Karpas-422 (cell line): ENCODE data around the gene BMPR1A. TPM values are rescaled to one million over a fixed set of nuclear protein-coding genes. Genes with fewer than 3 reads are reported as not detected.

Experiments used
- DNase-seq: peaks from one replicate; pipeline ENCODE4 v3.0.0-alpha.2; 2015
- H2AFZ ChIP-seq: fragments of 200-600 bp; sonication (generic); 2 replicates; pipeline ENCODE4 v1.6.1; 2014; ENCODE audit warnings: antibody characterized with exemption, low read length, mixed read lengths
- H3K27ac ChIP-seq: fragments of 200-600 bp; sonication (generic); 2 replicates; pipeline ENCODE4 v1.5.1; 2014; ENCODE audit warnings: mild to moderate bottlenecking, low read length, moderate library complexity
- H3K27me3 ChIP-seq: fragments of 200-600 bp; sonication (generic); 2 replicates; pipeline ENCODE4 v1.6.1; 2014; ENCODE audit warnings: low read length, mixed read lengths
- H3K36me3 ChIP-seq: fragments of 200-600 bp; sonication (generic); 2 replicates; pipeline ENCODE4 v1.6.1; 2014; ENCODE audit warnings: low read length, mixed read lengths; ENCODE audit not compliant: insufficient read depth
- H3K4me1 ChIP-seq: fragments of 200-600 bp; sonication (generic); 2 replicates; pipeline ENCODE4 v1.6.1; 2014; ENCODE audit warnings: mild to moderate bottlenecking, low read length, mixed read lengths
- H3K4me2 ChIP-seq: fragments of 200-600 bp; sonication (generic); 2 replicates; pipeline ENCODE4 v1.6.1; 2014; ENCODE audit warnings: low read length, low read depth, mild to moderate bottlenecking; ENCODE audit not compliant: poor library complexity, severe bottlenecking
- H3K4me3 ChIP-seq: fragments of 200-600 bp; sonication (generic); 2 replicates; pipeline ENCODE4 v1.5.1; 2014; ENCODE audit warnings: mild to moderate bottlenecking, antibody characterized with exemption, low read length, mixed read lengths
- H3K79me2 ChIP-seq: fragments of 200-600 bp; sonication (generic); 2 replicates; pipeline ENCODE4 v1.6.1; 2014; ENCODE audit warnings: mild to moderate bottlenecking, low read length, mixed read lengths
- H3K9ac ChIP-seq: fragments of 200-600 bp; sonication (generic); 2 replicates; pipeline ENCODE4 v1.6.0; 2014; ENCODE audit warnings: low read length
- H3K9me2 ChIP-seq: fragments of 200-600 bp; sonication (generic), shearing (Covaris generic); replicated peaks from 2 replicates; pipeline ENCODE4 v1.6.0; 2014; ENCODE audit warnings: mild to moderate bottlenecking, low read length, moderate library complexity; ENCODE audit not compliant: insufficient read depth
- H3K9me3 ChIP-seq: fragments of 300-700, 200-600 bp; sonication (generic); 2 replicates; pipeline ENCODE4 v1.6.1; 2014; ENCODE audit warnings: low read length, mixed read lengths
- H4K20me1 ChIP-seq: fragments of 200-600 bp; sonication (generic); 2 replicates; pipeline ENCODE4 v1.6.1; 2014; ENCODE audit warnings: mild to moderate bottlenecking, antibody characterized with exemption, low read length, low read depth; ENCODE audit not compliant: insufficient read depth
- total RNA-seq: library from RNA; depleted of rRNA; stranded (reverse); fragments of >200 nt; shearing (Covaris generic); gene quantifications from 2 replicates; pipeline ENCODE4 v1.2.3, GENCODE V29; 2014; ENCODE audit warnings: low replicate concordance

Gene BMPR1A
- total RNA-seq, 1 experiment from 2014 or later: 2.2 TPM

GRCh38 chr10:86724445-86724844 lies 32.0 kb upstream of the BMPR1A start:
- Histone ChIP-seq H2AFZ (no peak overlapping the region), H3K79me2 (no peaks in the 10 kb centered on the region), H4K20me1 (no peaks in the 10 kb centered on the region), H3K4me3 (no peak overlapping the region), H3K36me3 (no peaks in the 10 kb centered on the region), H3K9me3 (no peaks in the 10 kb centered on the region), H3K4me2 (no peak overlapping the region), H3K4me1 (peaks cover 5% of the 10 kb centered on the region), H3K9me2 (no peaks in the 10 kb centered on the region), H3K9ac (no peak overlapping the region), H3K27me3 (no peaks in the 10 kb centered on the region), H3K27ac (no peak overlapping the region)
- DNase-seq: no peak

- Histone ChIP-seq H3K79me2 (no peaks in the 10 kb centered on the region), H3K27ac (no peak overlapping the region), H3K36me3 (no peaks in the 10 kb centered on the region), H3K4me3 (no peak overlapping the region), H3K27me3 (no peaks in the 10 kb centered on the region), H2AFZ (no peak overlapping the region), H3K4me1 (peaks cover 5% of the 10 kb centered on the region), H3K9ac (no peak overlapping the region), H3K4me2 (no peak overlapping the region), H3K9me2 (no peaks in the 10 kb centered on the region), H4K20me1 (no peaks in the 10 kb centered on the region), H3K9me3 (no peaks in the 10 kb centered on the region)
- no peak for DNase-seq
Measured at GRCh38 chr10:86725980-86726676, 30.3 kb upstream of the BMPR1A start.

- no peaks in the 10 kb centered on the region for H3K79me2 ChIP-seq
- no peak overlapping the region for H3K4me3 ChIP-seq
- no peak overlapping the region for H3K27ac ChIP-seq
- H3K36me3 ChIP-seq: no peaks in the 10 kb centered on the region
- H4K20me1 ChIP-seq: no peaks in the 10 kb centered on the region
- DNase-seq: no peak
- no peak overlapping the region for H3K9ac ChIP-seq
- H3K27me3 ChIP-seq: no peaks in the 10 kb centered on the region
- H3K4me2 ChIP-seq: no peak overlapping the region
- no peaks in the 10 kb centered on the region for H3K9me2 ChIP-seq
- H3K9me3 ChIP-seq: no peaks in the 10 kb centered on the region
- no peak overlapping the region for H2AFZ ChIP-seq
- H3K4me1 ChIP-seq: peaks cover 5% of the 10 kb centered on the region
Measured at GRCh38 chr10:86726677-86726999, 29.8 kb upstream of the BMPR1A start.

- Histone ChIP-seq H3K4me1 (peaks cover 5% of the 10 kb centered on the region), H3K79me2 (no peaks in the 10 kb centered on the region), H4K20me1 (no peaks in the 10 kb centered on the region), H3K9me3 (no peaks in the 10 kb centered on the region), H2AFZ (no peak overlapping the region), H3K4me3 (no peak overlapping the region), H3K27me3 (no peaks in the 10 kb centered on the region), H3K4me2 (no peak overlapping the region), H3K27ac (no peak overlapping the region), H3K9ac (no peak overlapping the region), H3K36me3 (no peaks in the 10 kb centered on the region), H3K9me2 (no peaks in the 10 kb centered on the region)
- DNase-seq: no peak
Measured at GRCh38 chr10:86727470-86727869, 28.9 kb upstream of the BMPR1A start.

GRCh38 chr10:86728056-86728455 lies 28.4 kb upstream of the BMPR1A start:
- no peak overlapping the region for H3K27ac ChIP-seq
- no peaks in the 10 kb centered on the region for H3K36me3 ChIP-seq
- H3K9ac ChIP-seq: no peak overlapping the region
- H2AFZ ChIP-seq: no peak overlapping the region
- no peaks in the 10 kb centered on the region for H4K20me1 ChIP-seq
- H3K9me2 ChIP-seq: no peaks in the 10 kb centered on the region
- H3K4me2 ChIP-seq: no peak overlapping the region
- peaks cover 5% of the 10 kb centered on the region for H3K4me1 ChIP-seq
- H3K79me2 ChIP-seq: no peaks in the 10 kb centered on the region
- H3K9me3 ChIP-seq: no peaks in the 10 kb centered on the region
- DNase-seq: no peak
- no peak overlapping the region for H3K4me3 ChIP-seq
- H3K27me3 ChIP-seq: no peaks in the 10 kb centered on the region

- Histone ChIP-seq H3K9me2 (no peaks in the 10 kb centered on the region), H3K4me1 (no peaks in the 10 kb centered on the region), H3K4me3 (no peak overlapping the region), H3K9me3 (no peaks in the 10 kb centered on the region), H3K27ac (no peak overlapping the region), H3K27me3 (no peaks in the 10 kb centered on the region), H3K4me2 (no peak overlapping the region), H3K36me3 (no peaks in the 10 kb centered on the region), H3K79me2 (no peaks in the 10 kb centered on the region), H3K9ac (no peak overlapping the region), H4K20me1 (no peaks in the 10 kb centered on the region), H2AFZ (no peak overlapping the region)
- no peak for DNase-seq
Measured at GRCh38 chr10:86729677-86730076, 26.7 kb upstream of the BMPR1A start.

- no peaks in the 10 kb centered on the region for H3K36me3 ChIP-seq
- H3K9me3 ChIP-seq: no peaks in the 10 kb centered on the region
- no peaks in the 10 kb centered on the region for H4K20me1 ChIP-seq
- no peaks in the 10 kb centered on the region for H3K9me2 ChIP-seq
- no peaks in the 10 kb centered on the region for H3K27me3 ChIP-seq
- no peak overlapping the region for H3K9ac ChIP-seq
- H2AFZ ChIP-seq: no peak overlapping the region
- no peaks in the 10 kb centered on the region for H3K4me1 ChIP-seq
- H3K4me2 ChIP-seq: no peak overlapping the region
- H3K4me3 ChIP-seq: no peak overlapping the region
- no peaks in the 10 kb centered on the region for H3K79me2 ChIP-seq
- no peak overlapping the region for H3K27ac ChIP-seq
- DNase-seq: no peak
Measured at GRCh38 chr10:86730227-86730626, 26.2 kb upstream of the BMPR1A start.

GRCh38 chr10:86732771-86733170 lies 23.6 kb upstream of the BMPR1A start:
- Histone ChIP-seq H3K9ac (no peak overlapping the region), H3K4me2 (no peak overlapping the region), H3K79me2 (no peaks in the 10 kb centered on the region), H3K9me2 (no peaks in the 10 kb centered on the region), H2AFZ (no peak overlapping the region), H3K4me3 (no peak overlapping the region), H3K27me3 (no peaks in the 10 kb centered on the region), H3K4me1 (no peaks in the 10 kb centered on the region), H3K36me3 (no peaks in the 10 kb centered on the region), H3K27ac (no peak overlapping the region), H4K20me1 (no peaks in the 10 kb centered on the region), H3K9me3 (no peaks in the 10 kb centered on the region)
- DNase-seq: no peak

- H3K79me2 ChIP-seq: no peaks in the 10 kb centered on the region
- H3K4me2 ChIP-seq: no peak overlapping the region
- no peak for DNase-seq
- no peaks in the 10 kb centered on the region for H3K36me3 ChIP-seq
- H4K20me1 ChIP-seq: no peaks in the 10 kb centered on the region
- H3K27ac ChIP-seq: no peak overlapping the region
- H3K27me3 ChIP-seq: no peaks in the 10 kb centered on the region
- H3K4me1 ChIP-seq: no peaks in the 10 kb centered on the region
- H3K9me2 ChIP-seq: no peaks in the 10 kb centered on the region
- H3K9ac ChIP-seq: no peak overlapping the region
- no peak overlapping the region for H2AFZ ChIP-seq
- H3K4me3 ChIP-seq: no peak overlapping the region
- no peaks in the 10 kb centered on the region for H3K9me3 ChIP-seq
Measured at GRCh38 chr10:86733260-86733671, 23.2 kb upstream of the BMPR1A start.
